ENCODE results near the gene ANKRD10.

- TF ChIP-seq POLR2A (IDR thresholded peaks at IDR 0.05), result peak in 1 of 2 donors; percentile 53
- TF ChIP-seq, protein P1, sequence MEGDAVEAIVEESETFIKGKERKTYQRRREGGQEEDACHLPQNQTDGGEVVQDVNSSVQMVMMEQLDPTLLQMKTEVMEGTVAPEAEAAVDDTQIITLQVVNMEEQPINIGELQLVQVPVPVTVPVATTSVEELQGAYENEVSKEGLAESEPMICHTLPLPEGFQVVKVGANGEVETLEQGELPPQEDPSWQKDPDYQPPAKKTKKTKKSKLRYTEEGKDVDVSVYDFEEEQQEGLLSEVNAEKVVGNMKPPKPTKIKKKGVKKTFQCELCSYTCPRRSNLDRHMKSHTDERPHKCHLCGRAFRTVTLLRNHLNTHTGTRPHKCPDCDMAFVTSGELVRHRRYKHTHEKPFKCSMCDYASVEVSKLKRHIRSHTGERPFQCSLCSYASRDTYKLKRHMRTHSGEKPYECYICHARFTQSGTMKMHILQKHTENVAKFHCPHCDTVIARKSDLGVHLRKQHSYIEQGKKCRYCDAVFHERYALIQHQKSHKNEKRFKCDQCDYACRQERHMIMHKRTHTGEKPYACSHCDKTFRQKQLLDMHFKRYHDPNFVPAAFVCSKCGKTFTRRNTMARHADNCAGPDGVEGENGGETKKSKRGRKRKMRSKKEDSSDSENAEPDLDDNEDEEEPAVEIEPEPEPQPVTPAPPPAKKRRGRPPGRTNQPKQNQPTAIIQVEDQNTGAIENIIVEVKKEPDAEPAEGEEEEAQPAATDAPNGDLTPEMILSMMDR (IDR thresholded peaks at IDR 0.05 in 4 of 5, conservative IDR thresholded peaks at IDR 0.05 in 1 of 5), result no peak
These were observed 1.7 kb upstream of the ANKRD10 start for GRCh38 chr13:110916301-110917142.
